Mesodermal cell (in vitro differentiated cells): Measurements from ENCODE around the gene LEMD3.

Experiments used
- H3K27ac ChIP-seq: 2 replicates; pipeline ENCODE4 v1.7.0; 2013; ENCODE audit warnings: mild to moderate bottlenecking, low read depth, low read length, moderate library complexity; ENCODE audit not compliant: severe bottlenecking
- H3K36me3 ChIP-seq: 2 replicates; pipeline ENCODE4 v1.7.1; 2013; ENCODE audit warnings: mild to moderate bottlenecking, low read length, moderate library complexity; ENCODE audit not compliant: control insufficient read depth, insufficient read depth
- H3K4me1 ChIP-seq: one replicate; pipeline ENCODE4 v1.7.1; 2013; ENCODE audit warnings: mild to moderate bottlenecking, low read length; ENCODE audit not compliant: insufficient read depth, control insufficient read depth, poor library complexity, severe bottlenecking
- H3K4me3 ChIP-seq: 2 replicates; pipeline ENCODE4 v1.7.0; 2013; ENCODE audit warnings: low read length, control low read depth, mild to moderate bottlenecking; ENCODE audit not compliant: insufficient read depth, poor library complexity, severe bottlenecking; ENCODE audit errors: extremely low read depth
- H3K9me3 ChIP-seq: 2 replicates; pipeline ENCODE4 v1.7.1; 2013; ENCODE audit warnings: mild to moderate bottlenecking, low read length, moderate library complexity; ENCODE audit not compliant: control insufficient read depth
- WGBS, 2 experiments: methylation state at CpG; one replicate each; pipeline ENCODE4 v1.1.5; 2013; ENCODE audit warnings: missing lambda C conversion rate in 2 of 2; ENCODE audit not compliant: insufficient coverage in 2 of 2; 5-methylcytosine and 5-hydroxymethylcytosine counted together

The LEMD3 gene

DNA sequence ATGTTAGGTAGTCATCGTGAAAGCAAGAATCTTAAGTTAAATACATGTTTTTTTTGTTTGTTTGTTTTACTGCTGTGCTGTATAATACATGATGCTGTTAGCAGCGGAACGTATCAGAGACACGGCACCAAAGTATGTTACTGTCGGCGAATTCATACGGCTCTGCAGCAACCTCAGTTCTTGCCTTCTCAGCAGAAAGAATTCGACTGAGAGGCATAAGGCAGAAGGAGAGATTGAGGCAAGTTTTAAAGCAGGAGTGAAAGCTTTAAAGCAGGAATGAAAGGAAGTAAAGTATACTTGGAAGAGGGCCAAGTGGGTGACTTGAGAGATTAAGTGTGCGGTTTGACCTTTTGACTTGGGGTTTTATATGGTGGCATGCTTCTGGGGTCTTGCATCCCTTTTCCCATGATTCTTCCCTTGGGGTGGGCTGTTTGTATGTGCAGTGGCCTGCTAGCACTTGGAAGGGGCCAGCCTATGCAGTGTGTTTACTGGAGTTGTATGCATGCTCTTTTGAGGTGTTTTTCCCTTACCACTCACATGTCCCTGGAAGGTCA is 23.7 kb downstream of the LEMD3 start:
- Histone ChIP-seq H3K36me3 (peaks cover 6% of the 10 kb centered on the region), H3K4me1 (no peaks in the 10 kb centered on the region), H3K27ac (no peak overlapping the region), H3K4me3 (no peak overlapping the region), H3K9me3 (peaks cover 14% of the 10 kb centered on the region)
- WGBS, 2 experiments: 91 to 93% methylated on average over 8 of the region's 9 CpGs

DNA sequence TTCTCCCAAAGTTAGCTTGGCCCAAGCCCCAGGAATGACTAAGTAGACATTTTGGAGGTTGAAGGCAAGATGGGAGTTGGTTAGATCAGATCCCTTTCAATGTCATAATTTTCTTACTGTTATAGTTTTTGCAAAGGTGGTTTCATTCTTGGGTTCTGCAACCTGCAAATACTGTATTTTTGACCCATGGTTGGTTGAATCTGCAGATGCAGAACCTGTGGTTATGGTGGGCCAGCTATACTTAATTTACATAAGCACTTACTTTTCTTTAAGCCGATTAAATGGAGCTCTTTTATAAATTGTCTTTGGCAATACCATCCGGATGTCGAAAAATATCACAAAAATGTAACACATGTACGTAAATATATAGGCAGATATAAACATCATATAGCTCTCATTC is 25.6 kb downstream of the LEMD3 start:
- Histone ChIP-seq H3K4me1 (no peaks in the 10 kb centered on the region), H3K9me3 (peaks cover 14% of the 10 kb centered on the region), H3K27ac (no peak overlapping the region), H3K4me3 (no peak overlapping the region), H3K36me3 (peaks cover 6% of the 10 kb centered on the region)
- WGBS, 2 experiments: no CpG with 5 or more reads among the region's 4 CpGs

DNA sequence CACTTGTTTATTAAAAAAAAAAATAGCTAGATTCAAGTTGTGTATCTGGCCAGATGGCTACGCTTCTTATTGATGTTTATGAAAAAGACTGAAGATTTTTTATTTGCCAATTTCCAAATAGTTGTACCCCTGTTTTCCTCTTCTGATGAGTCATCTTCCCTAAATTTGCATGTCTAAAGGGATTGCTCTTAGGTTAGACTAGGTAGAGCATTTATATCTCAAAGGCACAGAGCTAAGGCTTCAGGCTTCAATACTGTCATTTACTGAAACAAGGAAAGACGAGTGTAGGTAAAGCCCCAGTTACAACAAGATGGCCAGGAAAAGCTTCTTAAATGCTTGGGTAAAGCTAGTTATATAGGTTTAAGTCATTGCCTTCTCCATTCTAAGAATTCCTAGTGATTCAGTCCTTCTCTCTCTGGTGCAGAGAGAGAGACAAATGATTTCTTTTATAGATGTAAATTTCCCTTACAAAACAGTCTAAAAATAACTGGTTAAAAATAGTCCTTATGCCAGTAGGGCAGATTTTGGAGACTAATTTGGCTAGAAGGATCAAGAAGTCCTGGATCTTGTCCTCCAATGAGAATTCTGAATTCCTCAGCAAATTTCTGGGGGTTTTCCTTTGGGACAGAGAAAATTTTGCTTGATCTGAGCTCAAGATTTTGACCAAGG is 26.1 kb downstream of the LEMD3 start:
- Histone ChIP-seq H3K27ac (no peak overlapping the region), H3K9me3 (peaks cover 14% of the 10 kb centered on the region), H3K4me1 (no peaks in the 10 kb centered on the region), H3K36me3 (peaks cover 6% of the 10 kb centered on the region), H3K4me3 (no peak overlapping the region)
- no CpG with 5 or more reads among the region's 2 CpGs for WGBS, 2 experiments

DNA sequence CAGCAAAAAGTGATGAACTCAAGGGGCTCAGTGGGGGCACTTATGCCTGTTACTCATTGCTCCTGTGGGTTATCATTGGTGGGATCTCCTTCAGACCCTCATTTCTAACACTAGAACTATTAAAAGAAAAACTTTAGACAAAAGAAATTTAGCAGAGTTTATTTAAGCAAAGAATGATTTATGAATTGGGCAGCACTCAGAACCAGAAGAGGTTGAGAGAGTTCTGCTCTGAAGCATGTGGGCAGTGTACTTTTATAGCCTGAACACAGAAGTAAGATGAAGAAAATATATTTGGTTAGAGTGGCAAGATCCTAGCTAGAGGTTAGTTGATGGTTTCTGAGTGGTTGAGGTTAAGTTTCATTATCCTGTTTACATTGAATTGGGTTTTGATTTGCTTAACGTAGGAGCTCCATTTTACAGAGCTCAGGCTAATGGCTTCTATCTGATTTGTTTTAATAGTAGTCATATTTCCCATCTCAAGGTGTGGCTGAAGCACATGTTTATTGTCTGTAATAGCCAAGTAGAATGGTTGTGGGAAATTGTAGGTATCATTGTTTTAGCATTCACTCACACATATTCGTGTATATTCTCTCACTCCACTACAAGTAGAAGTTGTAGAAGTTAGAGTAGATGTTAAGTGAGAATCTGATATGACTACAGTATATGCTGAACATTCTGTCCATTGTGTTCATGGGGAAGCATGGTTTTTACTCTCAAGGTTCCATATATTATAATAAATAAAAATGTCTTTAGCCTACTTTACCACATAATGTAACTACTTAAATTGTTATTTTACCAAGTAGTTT is 27.6 kb downstream of the LEMD3 start:
- Histone ChIP-seq H3K9me3 (peaks cover 14% of the 10 kb centered on the region), H3K4me3 (no peak overlapping the region), H3K4me1 (no peaks in the 10 kb centered on the region), H3K27ac (no peak overlapping the region), H3K36me3 (peaks cover 6% of the 10 kb centered on the region)
- 100% methylated on average over 1 of the region's 2 CpGs; no CpG with 5 or more reads in 1 of the 2 experiments for WGBS, 2 experiments

DNA sequence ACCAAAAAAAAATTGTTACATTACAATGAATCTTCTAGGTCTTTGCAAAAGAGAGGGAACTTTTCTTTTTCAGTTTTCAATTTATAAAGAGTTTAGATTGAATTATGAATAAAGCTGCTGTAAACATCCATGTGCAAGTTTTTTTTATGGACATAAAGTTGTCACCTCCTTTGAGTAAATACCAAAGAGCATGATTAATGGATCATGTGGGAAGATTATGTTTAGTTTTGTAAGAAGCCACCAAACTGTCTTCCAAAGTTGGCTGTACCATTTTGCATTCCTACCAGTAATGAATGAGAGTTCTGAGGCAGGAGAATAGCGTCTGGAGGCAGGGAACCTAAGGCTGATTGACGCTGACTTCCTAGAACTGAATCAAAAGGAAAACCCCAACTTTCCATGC is 30.2 kb downstream of the LEMD3 start:
- 83% methylated on average over 1 of the region's 2 CpGs; no CpG with 5 or more reads in 1 of the 2 experiments for WGBS, 2 experiments

DNA sequence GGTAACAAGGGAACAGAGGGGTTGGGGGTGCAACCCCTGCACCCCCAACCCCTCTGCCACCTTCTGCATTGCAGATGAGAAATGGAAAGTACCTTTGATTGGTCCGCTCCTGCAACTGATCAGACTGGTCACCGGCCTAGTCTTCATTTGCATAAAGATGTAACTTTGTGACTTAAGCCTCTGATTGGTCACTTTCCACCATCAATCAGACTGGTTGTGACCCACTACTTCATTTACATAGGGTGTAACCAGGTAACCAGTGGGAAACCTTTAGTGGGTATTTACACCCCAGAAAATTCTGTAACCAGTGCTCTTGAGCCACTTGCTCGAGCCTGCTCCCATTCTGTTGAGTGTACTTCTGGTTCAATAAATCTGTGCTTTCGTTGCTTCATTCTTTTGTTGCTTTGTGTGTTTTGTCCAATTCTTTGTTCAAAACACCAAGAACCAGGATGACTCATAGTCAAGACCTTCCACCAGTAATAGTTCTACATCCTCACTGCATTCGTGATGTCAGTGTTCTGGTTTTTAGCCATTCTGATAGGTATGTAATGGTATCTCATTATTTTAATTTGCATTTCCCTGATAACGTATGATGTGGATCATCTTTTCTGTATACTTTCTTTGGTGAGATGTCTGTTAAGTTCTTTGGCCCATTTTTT is 30.8 kb downstream of the LEMD3 start:
- 96% methylated on average over 4 of the region's 6 CpGs for WGBS, 2 experiments
- H3K36me3 ChIP-seq: no peaks in the 10 kb centered on the region

More for the DNA sequence above, 30.2 kb downstream of the LEMD3 start:
- Histone ChIP-seq H3K27ac (no peak overlapping the region), H3K4me1 (no peaks in the 10 kb centered on the region), H3K4me3 (no peak overlapping the region), H3K9me3 (peaks cover 14% of the 10 kb centered on the region), H3K36me3 (no peaks in the 10 kb centered on the region)

DNA sequence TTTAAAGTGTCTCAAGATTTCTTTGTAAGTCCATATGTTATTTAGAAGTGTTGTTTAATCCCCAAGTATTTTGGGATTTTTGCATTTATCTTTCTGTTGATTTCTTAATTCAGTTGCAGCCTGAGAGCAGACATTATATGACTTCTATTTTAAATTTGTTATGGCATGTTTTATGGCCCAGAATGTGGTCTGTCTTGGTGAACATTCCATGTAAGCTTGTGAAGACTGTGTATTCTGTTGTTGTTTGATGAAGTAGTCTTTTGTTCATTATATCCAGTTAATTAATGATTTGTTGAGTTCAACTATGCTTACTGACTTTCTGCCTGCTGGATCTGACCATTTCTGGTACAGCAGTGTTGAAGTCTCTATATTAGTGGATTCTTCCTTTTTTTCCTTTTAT is 34.0 kb downstream of the LEMD3 start:
- Histone ChIP-seq H3K9me3 (no peaks in the 10 kb centered on the region), H3K27ac (no peak overlapping the region), H3K4me1 (no peaks in the 10 kb centered on the region), H3K4me3 (no peak overlapping the region), H3K36me3 (no peaks in the 10 kb centered on the region)

More for the DNA sequence above, 30.8 kb downstream of the LEMD3 start:
- Histone ChIP-seq H3K4me3 (no peak overlapping the region), H3K9me3 (peaks cover 14% of the 10 kb centered on the region), H3K4me1 (no peaks in the 10 kb centered on the region), H3K27ac (no peak overlapping the region)

DNA sequence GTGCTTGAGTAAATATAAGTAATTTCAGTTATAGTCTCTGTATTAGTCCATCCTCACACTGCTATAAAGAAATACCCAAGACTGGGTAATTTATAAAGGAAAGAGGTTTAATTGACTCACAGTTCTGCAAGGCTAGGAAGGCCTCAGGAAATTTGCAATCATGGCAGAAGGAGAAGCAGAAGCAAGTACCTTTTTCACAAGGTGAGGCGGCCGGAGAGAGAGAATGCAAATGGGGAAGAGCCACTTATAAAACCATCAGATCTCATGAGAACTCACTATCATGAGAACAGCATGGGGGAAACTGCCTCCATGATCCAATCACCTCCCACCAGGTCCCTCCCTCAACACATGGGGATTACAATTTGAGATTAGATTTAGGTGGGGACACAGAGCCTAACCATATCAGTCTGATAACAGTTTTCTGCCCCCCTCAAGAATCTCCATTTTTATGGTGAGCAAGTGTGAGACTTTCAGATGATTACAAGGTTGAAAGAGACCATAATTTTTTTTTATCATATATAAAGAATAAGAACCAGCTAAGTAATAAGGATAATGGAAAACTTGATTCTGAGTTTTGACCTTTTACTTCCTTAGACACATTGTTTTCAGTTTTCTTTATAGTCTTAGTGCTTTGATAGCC is 35.6 kb downstream of the LEMD3 start:
- no CpG with 5 or more reads among the region's 2 CpGs for WGBS, 2 experiments
- H3K36me3 ChIP-seq: no peaks in the 10 kb centered on the region
- no peak overlapping the region for H3K27ac ChIP-seq
- H3K4me3 ChIP-seq: no peak overlapping the region
- peaks cover 5% of the 10 kb centered on the region for H3K4me1 ChIP-seq
- no peaks in the 10 kb centered on the region for H3K9me3 ChIP-seq

DNA sequence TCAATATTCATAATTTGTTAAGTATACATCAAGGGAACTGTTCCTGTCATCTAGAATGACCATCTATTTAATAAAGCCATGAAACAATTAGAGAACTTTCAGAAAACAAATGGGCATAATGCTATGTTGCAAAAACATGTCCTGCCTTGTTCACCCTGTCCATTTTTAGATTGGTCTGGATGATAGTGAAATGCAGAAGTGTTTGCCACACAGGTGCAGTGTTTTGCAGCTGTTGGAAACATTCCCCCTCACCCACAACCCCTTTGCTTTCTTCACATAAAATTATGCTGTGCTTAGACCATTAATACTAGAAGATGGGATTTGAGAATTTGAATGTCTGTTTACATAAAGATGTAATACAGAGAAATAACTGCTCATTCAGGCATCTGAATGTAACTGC is 36.5 kb downstream of the LEMD3 start:
- no peak overlapping the region for H3K27ac ChIP-seq
- H3K4me3 ChIP-seq: no peak overlapping the region
- H3K36me3 ChIP-seq: no peaks in the 10 kb centered on the region
- no peaks in the 10 kb centered on the region for H3K9me3 ChIP-seq
- H3K4me1 ChIP-seq: peaks cover 5% of the 10 kb centered on the region

DNA sequence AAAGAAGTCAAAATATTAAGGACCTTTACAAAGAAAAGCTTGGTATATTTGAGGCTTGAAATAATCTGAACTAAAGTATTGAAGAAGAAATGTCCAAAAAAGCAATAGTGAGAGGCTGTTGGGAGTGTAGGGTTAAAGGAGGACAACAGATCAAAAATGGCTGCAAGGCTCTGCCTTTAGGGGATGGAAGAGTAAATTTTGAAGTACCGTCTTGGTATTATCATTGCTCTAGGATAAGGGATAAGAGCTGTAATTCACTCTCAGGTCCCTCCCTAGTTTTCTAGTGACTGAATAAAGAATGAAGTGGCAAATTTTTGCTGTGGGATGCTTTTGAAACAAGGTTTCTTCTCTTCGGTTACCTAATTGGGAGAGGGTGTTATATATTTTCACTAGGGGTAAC is 38.7 kb downstream of the LEMD3 start:
- H3K36me3 ChIP-seq: peaks cover 6% of the 10 kb centered on the region
- peaks cover 5% of the 10 kb centered on the region for H3K4me1 ChIP-seq
- no peaks in the 10 kb centered on the region for H3K9me3 ChIP-seq
- WGBS, 2 experiments: 89 to 100% methylated on average over 2 of the region's 2 CpGs
- H3K4me3 ChIP-seq: no peak overlapping the region
- H3K27ac ChIP-seq: no peak overlapping the region
